Activated T-helper 1 cell treated with anti-CD3 and anti-CD28 coated beads, Interleukin-12 subunit alpha, Interleukin-12 subunit beta, Interleukin-2, Interleukin-4 antibody, amounts not matched to agents 30 ng/mL and 10 ng/mL and 1 ng/mL, durations not matched to agents 14 hours and 24 hours and 36 hours (primary cell): ENCODE results near the gene TRIM33. TPM values are rescaled to one million over a fixed set of nuclear protein-coding genes. Genes with fewer than 3 reads are reported as not detected.
"Not testable (repeated sequence)": the region's sequence is repeated elsewhere in the genome, so short reads cannot be mapped to it uniquely, and the experiment has no call there.

Source experiments
- DNase-seq: peaks from one replicate; pipeline ENCODE4 v3.0.0; 2021; ENCODE audit warnings: low spot score
- H3K27ac Mint-ChIP-seq: one replicate; pipeline ENCODE4 v1.8.0; 2021; ENCODE audit warnings: mild to moderate bottlenecking, mixed read lengths
- H3K27me3 Mint-ChIP-seq: one replicate; pipeline ENCODE4 v1.8.0; 2022; ENCODE audit warnings: mild to moderate bottlenecking, moderate library complexity, mixed read lengths; ENCODE audit not compliant: insufficient read depth
- H3K36me3 Mint-ChIP-seq: one replicate; pipeline ENCODE4 v1.8.0; 2021; ENCODE audit warnings: low read depth, mixed read lengths
- H3K4me1 Mint-ChIP-seq: one replicate; pipeline ENCODE4 v1.8.0; 2021; ENCODE audit warnings: low read depth, mixed read lengths
- H3K4me3 Mint-ChIP-seq: one replicate; pipeline ENCODE4 v1.8.0; 2021; ENCODE audit warnings: mild to moderate bottlenecking, moderate library complexity, mixed read lengths
- H3K9me3 Mint-ChIP-seq: one replicate; pipeline ENCODE4 v1.8.0; 2021; ENCODE audit warnings: mixed read lengths
- intact Hi-C: fragments of 100-400 bp; cut with micrococcal nuclease; formaldehyde crosslinking; loops from one replicate; pipeline ENCODE4 v1.15.1; 2024
- total RNA-seq: library from RNA; stranded (reverse); gene quantifications from 2 replicates; pipeline ENCODE4 v1.2.3, GENCODE V29; 2022

Gene TRIM33
- total RNA-seq, 1 donor from 2014 or later, result 41.7 TPM

DNA sequence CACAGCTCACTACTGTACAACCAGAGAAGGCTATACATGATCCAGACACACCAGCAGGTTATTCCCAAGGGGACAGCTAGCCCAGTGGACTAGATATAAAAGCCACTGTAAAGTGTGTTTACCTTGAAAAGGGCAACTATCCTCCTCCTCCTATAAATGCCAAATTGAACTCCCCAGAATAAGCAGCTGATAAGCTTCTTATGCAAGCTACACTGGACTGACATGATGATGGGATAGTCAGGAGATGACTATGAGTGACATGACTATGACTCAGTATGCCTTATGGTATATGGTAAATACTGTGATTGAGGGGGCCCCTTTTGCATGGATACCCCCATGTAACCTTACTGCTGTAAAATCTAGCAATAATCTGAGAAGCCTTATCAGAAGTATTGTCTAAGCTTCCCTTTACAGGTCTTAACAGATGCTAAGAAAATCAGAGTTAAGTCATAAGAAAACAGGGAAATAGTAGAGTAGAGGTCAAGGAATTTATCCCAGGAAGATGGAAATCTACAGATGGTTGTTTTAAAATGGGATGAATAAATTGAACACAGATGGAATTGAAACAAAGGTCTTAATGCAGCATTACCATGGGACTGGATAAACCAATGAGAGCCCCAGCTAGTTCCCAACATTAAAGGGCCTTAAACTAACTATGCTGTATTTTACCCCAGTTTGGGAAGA lies 55.8 kb downstream of the TRIM33 start:
- intact Hi-C loops, result no loop called here
- H3K36me3 Mint-ChIP-seq, result peaks cover 50% of the 10 kb centered on the region
- no peaks in the 10 kb centered on the region for H3K27me3 Mint-ChIP-seq
- H3K9me3 Mint-ChIP-seq, result peaks cover 14% of the 10 kb centered on the region
- no peak for DNase-seq
- peaks cover 31% of the 10 kb centered on the region for H3K4me1 Mint-ChIP-seq
- no peak overlapping the region for H3K4me3 Mint-ChIP-seq
- H3K27ac Mint-ChIP-seq, result no peak overlapping the region

DNA sequence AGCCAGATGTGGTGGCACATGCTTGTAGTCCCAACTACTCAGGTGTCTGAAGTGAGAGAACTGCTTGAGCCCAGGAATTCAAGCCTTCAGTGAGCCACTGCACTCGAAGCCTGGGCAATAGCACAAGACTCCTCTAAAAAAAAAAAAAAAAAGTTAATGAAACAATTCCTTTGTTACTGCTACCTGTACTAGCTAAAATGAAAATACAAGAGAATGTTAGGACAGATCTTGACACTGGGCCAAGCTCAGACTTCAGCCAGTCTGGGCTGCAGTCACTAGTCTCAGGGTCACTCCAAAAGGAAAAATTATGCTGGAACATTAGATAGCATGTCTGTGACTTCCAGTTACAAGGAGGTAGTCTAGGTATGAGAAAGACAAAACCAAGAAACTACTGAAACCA lies 56.5 kb downstream of the TRIM33 start:
- Mint-ChIP-seq H3K4me1 (peaks cover 24% of the 10 kb centered on the region), H3K27ac (no peak overlapping the region), H3K27me3 (no peaks in the 10 kb centered on the region), H3K9me3 (peaks cover 8% of the 10 kb centered on the region), H3K4me3 (no peak overlapping the region), H3K36me3 (peaks cover 47% of the 10 kb centered on the region)
- intact Hi-C loops, result no loop called here
- no peak for DNase-seq

DNA sequence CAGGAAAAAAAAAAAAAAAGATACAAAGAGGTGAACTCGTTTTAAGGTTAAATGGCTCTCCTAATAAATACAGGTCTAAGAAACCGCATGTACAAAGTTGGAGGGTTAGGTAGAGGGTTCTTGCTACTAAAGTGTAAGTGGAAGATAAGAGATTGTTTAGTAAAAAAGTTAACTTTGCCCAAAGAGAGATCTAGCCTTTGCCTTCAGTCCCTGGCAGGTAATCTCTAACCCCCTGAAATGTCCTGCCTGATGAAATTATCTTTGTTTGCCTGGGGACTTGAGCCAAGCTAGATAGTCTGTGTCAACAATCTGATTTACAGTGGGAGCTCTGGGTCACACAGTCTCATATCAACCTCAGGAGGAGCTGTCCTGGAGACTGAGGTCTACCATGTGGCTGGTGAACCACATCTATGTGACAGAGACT lies 57.6 kb downstream of the TRIM33 start:
- Mint-ChIP-seq H3K27ac (no peak overlapping the region), H3K4me1 (peaks cover 15% of the 10 kb centered on the region), H3K27me3 (no peaks in the 10 kb centered on the region), H3K36me3 (peaks cover 37% of the 10 kb centered on the region), H3K4me3 (no peak overlapping the region), H3K9me3 (peaks cover 2% of the 10 kb centered on the region)
- DNase-seq, result no peak
- intact Hi-C loops, result no loop called here

DNA sequence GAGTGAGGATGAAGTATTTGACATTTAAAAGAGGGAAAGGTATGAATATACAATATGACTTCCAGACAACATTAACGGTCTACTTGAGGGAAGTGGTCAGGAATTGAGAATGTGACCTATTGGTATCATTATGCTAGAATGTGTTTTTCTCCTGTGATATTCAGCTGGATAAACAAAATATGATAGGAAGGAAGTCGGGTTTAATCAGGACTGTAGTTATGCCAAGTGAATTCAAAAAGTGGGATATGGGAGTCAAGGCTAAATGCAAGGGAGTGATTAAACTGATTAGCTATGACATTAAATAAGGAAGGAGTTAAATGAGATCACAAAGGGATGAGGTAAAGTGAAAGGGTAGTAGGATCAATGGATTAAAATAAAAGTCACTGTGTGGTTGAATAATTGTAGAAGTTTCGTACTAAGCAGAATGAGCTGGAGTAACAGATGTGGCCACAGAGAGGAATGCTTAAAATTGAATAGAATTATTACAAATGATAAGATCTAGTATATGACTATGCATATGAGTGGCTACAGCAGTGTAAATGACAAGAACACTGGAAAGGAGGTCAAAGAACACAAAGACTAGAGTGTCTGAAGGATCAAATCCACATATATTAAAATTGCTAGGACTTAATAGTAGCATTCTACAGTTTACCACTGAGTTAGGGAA lies 62.5 kb downstream of the TRIM33 start:
- H3K4me1 Mint-ChIP-seq, result peaks cover 17% of the 10 kb centered on the region
- H3K4me3 Mint-ChIP-seq, result no peak overlapping the region
- H3K9me3 Mint-ChIP-seq, result no peaks in the 10 kb centered on the region
- no peaks in the 10 kb centered on the region for H3K27me3 Mint-ChIP-seq
- DNase-seq, result no peak
- peaks cover 28% of the 10 kb centered on the region for H3K36me3 Mint-ChIP-seq
- H3K27ac Mint-ChIP-seq, result no peak overlapping the region
- intact Hi-C loops, result no loop called here

DNA sequence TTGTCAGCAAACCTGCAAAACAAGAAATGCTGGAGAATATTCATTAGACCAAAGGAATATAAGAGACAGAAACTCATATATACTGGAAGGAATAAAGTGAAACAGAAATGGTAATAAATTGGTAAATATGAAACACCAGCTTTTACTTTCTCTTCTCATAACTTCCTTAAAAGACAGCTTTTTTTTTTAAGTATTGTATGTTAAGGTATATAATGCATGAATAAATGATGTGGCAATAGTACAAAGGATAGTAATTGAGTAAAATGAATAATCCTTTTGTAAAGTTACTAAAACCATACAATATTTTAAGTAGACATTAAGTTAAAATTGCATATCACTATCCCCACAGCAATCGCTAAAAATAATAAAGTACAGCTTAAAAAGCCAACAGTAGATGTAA lies 64.8 kb downstream of the TRIM33 start:
- DNase-seq, result no peak
- Mint-ChIP-seq H3K9me3 (no peaks in the 10 kb centered on the region), H3K4me3 (no peak overlapping the region), H3K27ac (no peak overlapping the region), H3K27me3 (no peaks in the 10 kb centered on the region), H3K4me1 (peaks cover 17% of the 10 kb centered on the region), H3K36me3 (peaks cover 17% of the 10 kb centered on the region)
- intact Hi-C loops, result no loop called here

DNA sequence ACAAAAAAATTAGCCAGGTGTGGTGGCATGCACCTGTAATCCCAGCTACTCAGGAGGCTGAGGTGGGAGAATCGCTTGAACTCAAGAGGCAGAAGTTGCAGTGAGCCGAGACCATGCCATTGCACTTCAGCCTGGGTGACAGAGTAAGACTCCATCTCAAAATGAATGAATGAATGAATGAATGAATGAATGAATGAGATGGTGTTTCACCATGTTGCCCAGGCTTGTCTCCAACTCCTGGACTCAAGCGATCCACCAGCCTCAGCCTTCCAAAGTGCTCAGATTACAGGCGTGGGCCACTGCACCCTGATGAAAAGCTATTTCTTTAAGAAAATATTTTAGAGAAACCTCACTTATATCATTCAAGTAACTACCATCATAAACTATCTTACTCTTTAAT lies 67.8 kb downstream of the TRIM33 start:
- H3K36me3 Mint-ChIP-seq, result peaks cover 23% of the 10 kb centered on the region
- DNase-seq, intact Hi-C loops, H3K27me3 Mint-ChIP-seq, H3K4me3 Mint-ChIP-seq, H3K9me3 Mint-ChIP-seq, H3K27ac Mint-ChIP-seq: not testable (repeated sequence)
- H3K4me1 Mint-ChIP-seq, result peaks cover 23% of the 10 kb centered on the region

DNA sequence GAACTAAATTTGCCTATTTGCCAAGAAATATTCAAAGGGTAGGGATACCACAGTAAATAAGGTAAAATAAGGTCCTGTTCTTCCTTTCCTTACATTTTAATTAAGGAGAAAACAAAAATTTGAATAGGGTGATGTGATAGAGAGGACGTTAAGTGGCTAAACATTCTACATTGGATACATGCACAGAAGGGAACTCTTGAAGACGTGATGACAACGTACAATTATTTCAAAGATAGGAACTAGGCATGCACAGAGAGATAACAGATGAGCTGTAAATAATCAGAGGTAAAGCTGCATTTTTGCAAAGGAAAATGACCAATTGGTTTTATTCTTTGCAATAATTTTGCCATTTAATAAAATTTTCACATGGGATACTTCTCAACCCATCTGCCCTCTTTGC lies 69.7 kb downstream of the TRIM33 start:
- DNase-seq, result no peak
- intact Hi-C loops, result no loop called here
- Mint-ChIP-seq H3K4me1 (peaks cover 23% of the 10 kb centered on the region), H3K9me3 (no peaks in the 10 kb centered on the region), H3K4me3 (no peak overlapping the region), H3K36me3 (peaks cover 23% of the 10 kb centered on the region), H3K27me3 (no peaks in the 10 kb centered on the region), H3K27ac (no peak overlapping the region)

DNA sequence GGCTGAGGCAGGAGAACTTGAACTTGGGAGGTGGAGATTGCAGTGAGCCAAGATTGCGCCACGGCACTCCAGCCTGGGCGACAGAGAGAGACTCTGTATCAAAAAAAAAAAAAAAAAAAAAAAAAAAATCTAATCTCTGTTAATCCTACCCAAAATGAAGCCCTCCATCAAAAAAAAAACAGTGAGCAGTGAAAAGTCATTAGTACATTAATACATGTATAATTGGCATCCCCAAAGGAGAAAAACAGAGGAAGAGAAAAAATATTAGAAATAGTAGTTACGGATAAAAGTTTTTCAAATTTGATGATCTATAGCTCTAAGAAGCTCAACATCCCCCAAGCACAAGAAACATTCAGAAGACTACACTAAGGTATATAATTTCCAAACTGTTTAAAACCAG lies 71.6 kb downstream of the TRIM33 start:
- Mint-ChIP-seq H3K27me3 (no peaks in the 10 kb centered on the region), H3K27ac (no peak overlapping the region), H3K4me1 (peaks cover 13% of the 10 kb centered on the region), H3K4me3 (no peak overlapping the region), H3K9me3 (no peaks in the 10 kb centered on the region), H3K36me3 (peaks cover 18% of the 10 kb centered on the region)
- intact Hi-C loops, result no loop called here
- DNase-seq, result no peak

DNA sequence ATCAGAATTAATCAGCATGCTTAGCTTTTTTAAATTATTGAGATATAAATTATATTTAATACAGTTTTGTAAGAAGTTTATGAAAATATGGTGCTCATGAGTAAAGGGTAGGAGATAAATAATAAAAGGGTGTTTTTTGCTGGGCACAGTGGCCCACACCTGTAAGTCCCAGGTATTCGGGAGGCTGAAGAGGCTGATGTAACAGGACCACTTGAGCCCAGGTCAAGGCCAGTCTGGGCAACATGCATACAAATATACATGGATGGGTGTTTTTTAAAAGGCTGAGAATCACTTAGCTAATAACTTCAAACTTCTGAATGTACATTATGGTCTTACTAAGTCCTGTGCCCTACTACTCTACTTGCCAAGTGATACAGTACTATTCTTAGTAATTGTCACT lies 73.2 kb downstream of the TRIM33 start:
- DNase-seq, result no peak
- intact Hi-C loops, result no loop called here
- H3K9me3 Mint-ChIP-seq, result no peaks in the 10 kb centered on the region
- H3K27me3 Mint-ChIP-seq, result no peaks in the 10 kb centered on the region
- H3K36me3 Mint-ChIP-seq, result peaks cover 14% of the 10 kb centered on the region
- no peak overlapping the region for H3K27ac Mint-ChIP-seq
- H3K4me3 Mint-ChIP-seq, result no peak overlapping the region
- peaks cover 6% of the 10 kb centered on the region for H3K4me1 Mint-ChIP-seq

DNA sequence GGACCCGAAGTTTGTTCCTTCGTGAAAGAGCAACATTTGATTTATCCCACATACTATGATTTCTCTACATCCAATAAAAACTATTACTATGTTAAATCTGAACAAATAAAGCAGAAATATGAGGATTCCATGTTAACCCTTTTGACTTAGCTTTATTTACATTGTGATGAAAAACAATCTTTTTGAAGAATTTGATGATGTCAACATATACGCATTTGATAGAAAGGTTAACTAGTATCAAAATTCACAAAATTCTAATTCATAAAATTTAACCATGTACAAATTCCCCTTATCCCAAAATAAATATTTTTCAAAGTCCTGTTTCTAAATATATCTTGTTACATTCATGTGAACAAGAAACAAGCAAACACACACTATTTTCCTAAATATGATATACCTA lies 74.2 kb downstream of the TRIM33 start:
- H3K36me3 Mint-ChIP-seq, result peaks cover 15% of the 10 kb centered on the region

DNA sequence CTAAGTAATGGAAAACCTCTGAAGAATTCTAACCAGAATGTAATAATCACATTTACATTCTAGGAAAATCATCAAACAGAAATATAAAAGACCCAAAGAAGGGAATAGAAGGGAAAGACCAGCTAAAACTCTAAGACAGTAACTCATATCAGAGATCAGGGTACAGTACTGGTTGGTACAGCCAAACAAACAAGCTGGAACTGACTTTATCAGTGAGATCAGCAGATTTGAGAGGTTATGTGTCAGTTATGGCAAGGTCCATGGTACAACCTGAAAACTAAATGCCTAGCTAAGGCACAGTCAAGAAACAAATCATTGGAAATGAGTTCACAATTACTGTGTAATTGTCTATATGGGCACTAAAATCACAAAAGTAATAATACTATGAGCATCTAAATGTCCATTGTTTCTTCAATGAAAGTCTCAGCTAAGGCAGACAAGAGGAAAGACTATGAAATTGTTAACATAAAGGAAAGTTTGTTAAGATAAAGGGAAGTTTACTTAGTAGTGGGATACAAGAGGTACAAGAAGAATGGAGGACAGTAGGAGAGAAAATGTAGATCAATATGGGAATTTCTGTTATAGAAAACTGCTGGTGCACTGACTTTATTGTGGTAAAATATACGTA lies 75.8 kb downstream of the TRIM33 start:
- peaks cover 12% of the 10 kb centered on the region for H3K4me1 Mint-ChIP-seq
- peaks cover 14% of the 10 kb centered on the region for H3K36me3 Mint-ChIP-seq
- H3K27ac Mint-ChIP-seq, result no peak overlapping the region
- H3K27me3 Mint-ChIP-seq, result no peaks in the 10 kb centered on the region
- no peaks in the 10 kb centered on the region for H3K9me3 Mint-ChIP-seq
- DNase-seq, result no peak
- no peak overlapping the region for H3K4me3 Mint-ChIP-seq
- intact Hi-C loops, result no loop called here

More for the DNA sequence above, 74.2 kb downstream of the TRIM33 start:
- intact Hi-C loops, result no loop called here
- Mint-ChIP-seq H3K4me1 (peaks cover 7% of the 10 kb centered on the region), H3K27me3 (no peaks in the 10 kb centered on the region), H3K4me3 (no peak overlapping the region), H3K27ac (no peak overlapping the region), H3K9me3 (no peaks in the 10 kb centered on the region)
- no peak for DNase-seq

DNA sequence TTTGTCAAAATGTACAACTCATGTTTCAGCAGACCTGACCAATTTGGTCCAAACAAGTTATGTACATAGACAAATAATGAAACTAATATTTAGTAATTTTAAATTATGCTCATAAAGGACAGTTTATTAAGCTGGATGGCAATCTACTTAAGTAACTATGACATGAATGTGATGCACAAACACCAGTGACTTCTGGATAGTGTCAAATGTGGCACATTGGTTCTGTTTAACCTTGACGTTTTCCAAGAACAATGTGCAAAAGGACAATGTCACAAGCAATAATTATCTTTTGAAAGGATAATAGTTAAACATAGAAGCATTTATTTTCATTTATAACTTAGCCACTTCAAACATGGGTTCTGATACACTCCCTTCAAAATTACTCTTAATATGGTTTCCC lies 80.0 kb downstream of the TRIM33 start:
- Mint-ChIP-seq H3K36me3 (peaks cover 5% of the 10 kb centered on the region), H3K4me1 (peaks cover 6% of the 10 kb centered on the region), H3K9me3 (no peaks in the 10 kb centered on the region), H3K27ac (no peak overlapping the region), H3K27me3 (no peaks in the 10 kb centered on the region), H3K4me3 (no peak overlapping the region)
- DNase-seq, result no peak
- intact Hi-C loops, result no loop called here

DNA sequence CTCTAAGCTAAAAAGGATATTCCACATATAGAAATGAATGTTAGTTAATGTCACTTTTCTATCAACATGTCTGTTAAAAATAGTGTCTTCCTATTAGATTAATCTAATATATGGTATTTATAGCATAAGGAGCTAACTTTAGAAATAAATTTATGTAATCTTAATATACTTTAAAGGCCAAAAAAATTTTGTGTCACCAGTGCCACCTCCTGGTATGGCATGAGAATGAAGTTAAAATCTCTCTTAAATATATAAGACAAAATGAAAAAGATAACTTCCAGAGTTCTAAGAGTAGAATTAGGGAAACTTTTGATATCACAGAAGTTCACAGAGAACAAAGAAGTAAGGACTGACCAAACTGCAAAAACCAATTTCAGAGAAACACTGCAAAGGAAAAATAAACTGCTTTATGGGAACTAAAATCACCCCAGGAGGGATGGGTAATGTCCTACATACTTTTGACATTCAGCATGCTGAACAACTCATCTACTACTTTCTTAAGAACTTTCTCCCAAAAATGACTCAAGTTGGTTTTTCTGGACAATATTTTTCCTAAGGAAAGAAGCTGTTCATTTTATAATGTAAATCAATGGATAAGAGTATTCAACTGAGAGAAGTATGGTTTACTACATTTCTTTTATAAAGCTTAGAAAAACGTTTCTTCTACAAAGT lies 82.8 kb downstream of the TRIM33 start:
- intact Hi-C loops, result loop anchor here (1.0 kb wide), 1 partner anchor 82 kb away; no protein-coding TSS in a partner anchor
- H3K9me3 Mint-ChIP-seq, result no peaks in the 10 kb centered on the region
- peaks cover 20% of the 10 kb centered on the region for H3K36me3 Mint-ChIP-seq
- H3K27ac Mint-ChIP-seq, result no peak overlapping the region
- no peak overlapping the region for H3K4me3 Mint-ChIP-seq
- no peaks in the 10 kb centered on the region for H3K27me3 Mint-ChIP-seq
- peaks cover 6% of the 10 kb centered on the region for H3K4me1 Mint-ChIP-seq
- DNase-seq, result no peak
